GM12878 (cell line): ENCODE measurements around the gene TULP1.

ENCODE experiments used
- ATF7 ChIP-seq: fragments of 450-650 bp; IDR thresholded peaks from 2 replicates; pipeline ENCODE4 v1.6.1; 2016; ENCODE audit warnings: low read depth, mild to moderate bottlenecking
- CEBPZ ChIP-seq: fragments of 150-350 bp; IDR thresholded peaks from 2 replicates; pipeline ENCODE4 v1.6.1; 2016; ENCODE audit warnings: low read depth, low read length
- CTCF ChIP-seq, 3 experiments: IDR thresholded peaks in 2 of 3; conservative IDR thresholded peaks in 1 of 3; 2 replicates each; pipeline ENCODE4 v1.5.1; 2011; ENCODE audit warnings: low read depth in 3 of 3, low read length in 3 of 3, mild to moderate bottlenecking in 3 of 3, control low read depth in 2 of 3, moderate library complexity in 2 of 3, inconsistent platforms in 1 of 3, mixed read lengths in 1 of 3; ENCODE audit not compliant: control insufficient read depth in 2 of 3, insufficient read depth in 1 of 3; ENCODE audit errors: extremely low read depth in 1 of 3
- ETV6 ChIP-seq, 2 experiments: fragments of 450-650 bp in 1 of 2; IDR thresholded peaks in 1 of 2; conservative IDR thresholded peaks in 1 of 2; 2 replicates each; pipeline ENCODE4 v1.6.1; 2014; ENCODE audit warnings: antibody characterized with exemption in 1 of 2, borderline replicate concordance in 1 of 2, low read depth in 1 of 2, mild to moderate bottlenecking in 1 of 2, moderate library complexity in 1 of 2
- POLR2A ChIP-seq: IDR thresholded peaks from 2 replicates; pipeline ENCODE4 v1.6.1; 2011; ENCODE audit warnings: low read depth, mild to moderate bottlenecking, low read length
- SP1 ChIP-seq: IDR thresholded peaks from one replicate; pipeline ENCODE4 v1.6.1; 2011; ENCODE audit warnings: low read depth, low read length
- YBX1 ChIP-seq: fragments of 450-650 bp; IDR thresholded peaks from 2 replicates; pipeline ENCODE4 v1.6.1; 2016; ENCODE audit warnings: antibody characterized with exemption

GRCh38 chr6:35483490-35483889 lies 29.2 kb downstream of the TULP1 start:
- TF ChIP-seq SP1 (no peak), CTCF (IDR thresholded peaks at IDR 0.05 in 2 of 3, conservative IDR thresholded peaks at IDR 0.05 in 1 of 3; ENCODE audit: control insufficient read depth in 2 of 3, extremely low read depth in 1 of 3, insufficient read depth in 1 of 3, low read depth in 3 of 3, low read length in 3 of 3) (no peak), POLR2A (no peak), ETV6 (conservative IDR thresholded peaks at IDR 0.05 in 1 of 2, IDR thresholded peaks at IDR 0.05 in 1 of 2; ENCODE audit: borderline replicate concordance in 1 of 2, low read depth in 1 of 2) (no peak), CEBPZ (no peak), ATF7 (no peak), YBX1 (no peak)
